Activated CD8-positive, alpha-beta memory T cell treated with anti-CD3 and anti-CD28 coated beads, Interleukin-2, amount 50 U/mL, for 4 hours (primary cell): ENCODE data around the gene KIF1A.

Source experiments
- DNase-seq: peaks from one replicate; pipeline ENCODE4 v3.0.0-alpha.2; 2020

Gene KIF1A, protein sequence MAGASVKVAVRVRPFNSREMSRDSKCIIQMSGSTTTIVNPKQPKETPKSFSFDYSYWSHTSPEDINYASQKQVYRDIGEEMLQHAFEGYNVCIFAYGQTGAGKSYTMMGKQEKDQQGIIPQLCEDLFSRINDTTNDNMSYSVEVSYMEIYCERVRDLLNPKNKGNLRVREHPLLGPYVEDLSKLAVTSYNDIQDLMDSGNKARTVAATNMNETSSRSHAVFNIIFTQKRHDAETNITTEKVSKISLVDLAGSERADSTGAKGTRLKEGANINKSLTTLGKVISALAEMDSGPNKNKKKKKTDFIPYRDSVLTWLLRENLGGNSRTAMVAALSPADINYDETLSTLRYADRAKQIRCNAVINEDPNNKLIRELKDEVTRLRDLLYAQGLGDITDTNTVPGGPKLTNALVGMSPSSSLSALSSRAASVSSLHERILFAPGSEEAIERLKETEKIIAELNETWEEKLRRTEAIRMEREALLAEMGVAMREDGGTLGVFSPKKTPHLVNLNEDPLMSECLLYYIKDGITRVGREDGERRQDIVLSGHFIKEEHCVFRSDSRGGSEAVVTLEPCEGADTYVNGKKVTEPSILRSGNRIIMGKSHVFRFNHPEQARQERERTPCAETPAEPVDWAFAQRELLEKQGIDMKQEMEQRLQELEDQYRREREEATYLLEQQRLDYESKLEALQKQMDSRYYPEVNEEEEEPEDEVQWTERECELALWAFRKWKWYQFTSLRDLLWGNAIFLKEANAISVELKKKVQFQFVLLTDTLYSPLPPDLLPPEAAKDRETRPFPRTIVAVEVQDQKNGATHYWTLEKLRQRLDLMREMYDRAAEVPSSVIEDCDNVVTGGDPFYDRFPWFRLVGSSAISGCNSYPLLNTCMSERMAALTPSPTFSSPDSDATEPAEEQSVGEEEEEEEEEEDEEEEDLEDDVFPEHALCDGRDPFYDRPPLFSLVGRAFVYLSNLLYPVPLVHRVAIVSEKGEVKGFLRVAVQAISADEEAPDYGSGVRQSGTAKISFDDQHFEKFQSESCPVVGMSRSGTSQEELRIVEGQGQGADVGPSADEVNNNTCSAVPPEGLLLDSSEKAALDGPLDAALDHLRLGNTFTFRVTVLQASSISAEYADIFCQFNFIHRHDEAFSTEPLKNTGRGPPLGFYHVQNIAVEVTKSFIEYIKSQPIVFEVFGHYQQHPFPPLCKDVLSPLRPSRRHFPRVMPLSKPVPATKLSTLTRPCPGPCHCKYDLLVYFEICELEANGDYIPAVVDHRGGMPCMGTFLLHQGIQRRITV (N-terminal part only)

GRCh38 chr2:240819858-240820606 lies at the start of gene KIF1A:
Gene KIF1A (minus strand): TSS chr2:240820219. CDS start chr2:240797752, 22,467 bp downstream.
- DNase-seq, result no peak

DNA sequence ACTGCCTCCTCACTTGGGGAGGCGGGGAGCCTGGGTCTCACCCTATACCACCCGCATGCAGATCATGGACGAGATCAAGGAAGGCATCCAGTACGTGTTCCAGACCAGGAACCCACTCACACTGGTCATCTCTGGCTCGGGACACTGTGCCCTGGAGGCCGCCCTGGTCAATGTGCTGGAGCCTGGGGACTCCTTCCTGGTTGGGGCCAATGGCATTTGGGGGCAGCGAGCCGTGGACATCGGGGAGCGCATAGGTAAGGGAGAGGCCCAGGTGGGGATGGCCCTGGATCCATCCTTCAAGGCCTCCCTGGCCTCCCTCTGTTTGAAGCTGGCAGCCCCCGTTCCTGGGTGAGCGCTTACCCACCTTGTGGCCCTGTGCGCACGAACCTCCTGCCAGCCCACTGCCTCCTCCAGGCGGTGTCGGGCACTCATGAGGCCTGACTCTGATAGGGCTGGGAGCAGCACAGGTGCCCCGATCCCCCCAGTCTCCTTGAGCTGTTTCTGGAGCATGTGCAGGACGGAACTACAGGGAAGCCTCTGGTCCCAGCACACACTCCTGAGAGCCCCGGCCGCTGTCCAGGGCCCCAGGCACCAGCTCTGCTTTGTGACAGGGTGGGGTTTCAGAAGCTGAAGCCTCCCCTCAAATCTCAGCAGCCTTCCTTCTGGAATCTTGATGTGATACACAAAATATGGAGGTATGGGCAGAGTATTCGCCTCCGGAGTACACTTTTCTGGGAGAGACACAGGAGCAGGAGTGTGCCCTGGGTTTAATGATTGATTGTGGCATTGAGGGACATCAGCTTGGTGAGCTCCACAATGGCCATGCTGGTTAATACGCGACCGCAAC lies 49.3 kb upstream of the KIF1A start:
- DNase-seq, result no peak

DNA sequence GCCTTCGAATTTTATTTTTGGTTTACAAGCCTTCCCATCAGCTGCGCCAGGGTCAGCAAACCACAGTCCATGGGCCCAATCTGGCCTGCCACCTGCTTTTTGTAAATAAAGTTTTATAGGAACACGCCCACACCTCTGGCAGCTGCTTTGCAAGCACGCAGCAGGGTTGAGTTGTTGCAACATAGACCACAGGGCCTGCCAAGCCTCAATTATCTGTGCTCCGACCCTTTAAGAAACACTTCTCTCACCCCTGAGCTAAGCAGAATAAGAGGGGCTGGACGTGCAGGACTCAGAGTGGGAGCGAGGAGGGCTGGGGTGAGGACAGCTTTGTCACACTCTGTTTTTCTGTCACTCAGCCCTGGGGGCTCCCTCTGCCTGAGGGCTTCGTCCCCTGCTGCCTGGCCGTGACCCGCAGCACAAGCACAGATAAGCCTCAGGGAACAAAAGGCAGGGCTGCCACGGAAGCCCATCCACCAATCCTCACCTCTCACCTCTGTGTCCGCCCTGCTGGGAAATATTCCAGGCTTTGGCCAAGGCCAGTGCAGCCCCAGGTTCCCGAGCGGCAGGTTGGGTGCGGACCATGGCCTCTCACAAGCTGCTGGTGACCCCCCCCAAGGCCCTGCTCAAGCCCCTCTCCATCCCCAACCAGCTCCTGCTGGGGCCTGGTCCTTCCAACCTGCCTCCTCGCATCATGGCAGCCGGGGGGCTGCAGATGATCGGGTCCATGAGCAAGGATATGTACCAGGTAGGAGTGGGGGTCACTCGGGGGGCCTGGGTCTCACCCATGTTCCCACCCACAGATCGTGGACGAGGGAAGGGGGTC lies 48.5 kb upstream of the KIF1A start, which contains the start of gene AGXT:
Gene AGXT, plus strand, starts transcription at position 539 of the 823 bp plus-strand sequence. Its CDS starts 42 bp downstream, at position 581.
- DNase-seq, result no peak

- DNase-seq, result no peak
These were observed 45.4 kb upstream of the KIF1A start for GRCh38 chr2:240865391-240865790.

DNA sequence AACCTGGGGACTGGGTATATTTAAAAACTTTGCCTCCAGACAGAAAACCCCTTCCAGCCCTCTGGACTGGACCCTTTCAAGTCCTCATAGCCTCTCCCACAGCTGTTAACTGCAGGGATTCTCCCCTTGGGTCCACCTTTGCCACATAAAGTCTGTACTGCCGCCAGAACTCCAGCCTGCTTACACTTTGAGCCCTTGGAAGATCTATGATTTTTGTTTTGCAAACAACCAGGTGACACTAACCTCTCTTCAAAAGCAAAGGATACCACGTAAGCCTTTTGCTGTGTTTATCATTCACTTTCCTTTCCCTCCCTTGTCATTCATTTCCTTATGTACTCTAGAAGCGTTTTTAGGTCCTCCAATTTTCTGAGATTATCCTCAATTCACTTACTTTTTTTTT lies 44.5 kb upstream of the KIF1A start:
- DNase-seq, result no peak

- DNase-seq, result no peak
These were observed 41.5 kb upstream of the KIF1A start for GRCh38 chr2:240861547-240861946.

GRCh38 chr2:240858871-240859270 lies 38.9 kb upstream of the KIF1A start:
- no peak for DNase-seq

GRCh38 chr2:240858321-240858720 lies 38.3 kb upstream of the KIF1A start:
- DNase-seq, result no peak

- no peak for DNase-seq
These were observed 37.3 kb upstream of the KIF1A start for GRCh38 chr2:240857039-240858008.

DNA sequence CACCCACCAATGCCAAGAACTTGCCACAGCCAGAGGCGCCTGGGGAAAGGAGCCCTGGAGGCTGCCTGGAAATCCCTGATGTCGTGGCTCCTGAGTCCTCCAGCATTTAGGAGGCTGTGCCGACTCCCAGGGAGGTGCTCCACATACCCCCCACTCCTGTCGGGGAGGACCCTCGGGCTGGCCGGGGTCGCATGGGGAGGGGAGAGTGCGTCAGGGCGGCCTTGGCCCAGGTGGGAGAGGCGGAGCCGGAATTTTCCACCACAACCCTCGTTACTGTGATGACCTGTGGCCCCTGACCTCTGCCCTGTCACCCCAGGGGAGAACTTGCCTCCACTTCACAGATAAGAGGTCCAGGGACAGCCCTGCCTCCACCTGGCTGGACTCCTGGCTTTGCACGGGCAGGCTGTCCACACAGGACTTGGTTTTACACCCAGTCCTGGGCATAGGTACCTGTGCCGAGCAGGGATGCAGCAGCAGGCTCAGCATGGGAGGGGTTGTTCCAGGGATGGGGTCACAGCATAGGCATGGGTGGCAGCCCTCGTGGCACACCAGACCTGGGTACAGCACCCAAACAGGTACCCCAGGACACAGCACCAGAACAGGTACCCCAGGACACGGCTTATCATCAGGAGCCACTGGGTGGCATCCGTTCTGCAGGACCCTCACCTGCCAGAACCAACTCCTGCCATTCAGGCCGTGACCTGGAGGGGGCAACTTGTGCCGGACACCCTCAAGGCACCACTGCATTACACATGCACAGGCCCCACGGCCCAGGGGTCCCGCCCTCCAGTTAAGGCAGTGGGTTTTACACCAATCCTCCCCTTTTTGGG lies 36.3 kb upstream of the KIF1A start:
- no peak for DNase-seq

DNA sequence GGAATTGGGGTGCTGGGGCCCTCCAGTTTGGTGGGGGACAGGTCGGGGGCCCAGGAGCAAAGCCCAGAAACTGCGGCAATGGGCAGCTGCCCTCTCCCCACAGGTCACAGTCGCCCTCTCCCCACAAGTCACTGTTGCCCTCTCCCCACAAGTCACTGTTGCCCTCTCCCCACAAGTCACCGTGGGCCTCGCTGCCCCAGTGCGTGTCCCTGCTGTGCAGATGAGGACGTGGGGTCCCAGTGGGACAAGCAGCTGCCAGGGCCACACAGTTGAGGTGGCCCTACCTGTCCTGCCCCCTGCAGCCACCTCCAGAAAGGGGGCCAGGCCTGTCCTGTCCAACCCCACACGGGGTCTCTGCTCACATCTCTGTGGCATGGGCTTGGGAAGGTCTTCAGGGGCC lies 35.7 kb upstream of the KIF1A start:
- no peak for DNase-seq

- DNase-seq, result no peak
These were observed 32.8 kb upstream of the KIF1A start for GRCh38 chr2:240852671-240853314.

DNA sequence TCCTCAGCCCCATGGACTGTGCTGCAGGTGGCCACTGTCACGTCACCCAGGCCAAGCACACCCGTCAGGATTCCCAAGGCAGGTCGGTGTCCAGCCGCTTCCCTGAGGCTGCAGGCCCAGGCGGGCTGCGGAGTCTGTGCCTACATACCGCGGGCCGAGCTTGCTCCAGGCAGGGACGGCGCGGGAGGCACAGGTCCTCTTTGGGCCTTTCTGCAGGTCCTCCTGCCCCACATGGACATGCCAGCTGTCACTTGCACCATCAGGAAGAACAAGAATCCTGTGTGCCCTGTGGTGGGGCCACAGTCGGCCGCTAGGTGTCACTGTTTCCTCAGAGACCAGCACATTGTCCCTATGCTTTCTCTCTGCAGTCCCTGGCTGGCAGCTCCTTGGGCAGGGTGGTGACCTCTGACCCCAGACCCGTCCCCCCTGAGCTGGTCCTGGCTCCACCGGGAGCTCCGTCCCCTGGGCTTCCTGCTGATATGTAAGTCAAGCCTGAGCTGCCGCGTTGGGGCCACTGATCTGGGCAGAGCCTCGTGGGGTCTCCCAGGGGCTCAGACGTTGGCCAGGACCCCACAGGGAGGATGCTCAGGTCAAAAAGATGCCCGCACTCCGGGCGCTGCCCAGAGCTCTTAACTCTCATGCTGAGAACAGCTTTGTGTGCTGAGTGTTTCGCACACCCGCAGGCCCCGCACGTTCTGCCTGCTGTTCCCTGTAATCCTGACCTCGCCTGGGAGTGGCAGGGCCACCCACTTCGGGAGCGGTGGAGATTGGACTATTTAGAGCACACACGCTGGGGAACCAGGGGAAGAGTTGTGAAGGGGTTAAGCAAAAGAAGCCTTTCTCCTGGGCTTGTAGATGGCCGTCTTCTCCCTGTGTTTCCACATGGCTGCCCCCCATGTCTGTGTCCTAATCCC lies 31.3 kb upstream of the KIF1A start:
- DNase-seq, result peak; percentile 87

GRCh38 chr2:240850756-240851077 lies 30.7 kb upstream of the KIF1A start:
- no peak for DNase-seq

DNA sequence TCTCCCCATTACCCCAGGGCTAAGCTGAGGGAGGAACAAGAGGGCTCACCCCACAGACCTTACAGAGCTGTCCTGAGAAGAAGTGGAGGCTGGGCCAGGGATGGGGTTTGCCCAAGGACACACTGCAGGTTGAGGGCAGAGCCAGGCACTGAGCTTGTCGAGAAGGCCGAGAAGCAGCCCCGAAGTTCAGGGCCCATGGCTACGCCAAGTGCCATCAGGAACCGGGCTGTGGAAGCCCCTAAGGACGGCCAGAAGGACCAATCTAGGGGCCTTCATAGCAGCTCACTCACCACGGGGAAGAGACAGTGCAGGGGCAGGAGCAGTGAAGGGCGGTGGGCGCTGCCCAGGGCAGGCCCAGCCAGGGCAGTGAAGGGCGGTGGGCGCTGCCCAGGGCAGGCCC lies 30.0 kb upstream of the KIF1A start:
- no peak for DNase-seq

GRCh38 chr2:240848900-240849680 lies 29.1 kb upstream of the KIF1A start:
- DNase-seq, result no peak
